DMS53 (cell line): ENCODE data around the gene CACNA2D1.

Experiments used
- DNase-seq: peaks from one replicate; lab custom pipeline; 2025; lab: John Stamatoyannopoulos, UW

Gene CACNA2D1

DNA sequence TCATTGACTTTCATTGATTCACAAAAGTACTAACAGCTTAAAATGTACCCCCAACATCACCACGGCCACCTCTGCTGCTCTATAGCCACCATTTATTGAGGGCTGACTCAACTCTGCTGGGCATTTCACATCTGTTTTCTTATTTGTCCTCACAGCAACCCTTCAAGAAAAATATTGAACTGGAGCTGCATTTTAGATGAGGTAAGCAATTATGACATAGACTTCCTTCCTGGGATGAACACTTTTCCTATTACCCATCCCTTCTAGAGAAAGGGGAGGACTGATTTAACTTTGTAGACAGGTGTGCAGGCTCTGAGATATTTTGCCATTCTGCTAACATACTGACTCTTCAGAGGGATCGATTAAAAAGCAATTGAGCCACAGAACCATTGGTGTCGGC, 217.4 kb downstream of the CACNA2D1 start:
- no peak for DNase-seq

DNA sequence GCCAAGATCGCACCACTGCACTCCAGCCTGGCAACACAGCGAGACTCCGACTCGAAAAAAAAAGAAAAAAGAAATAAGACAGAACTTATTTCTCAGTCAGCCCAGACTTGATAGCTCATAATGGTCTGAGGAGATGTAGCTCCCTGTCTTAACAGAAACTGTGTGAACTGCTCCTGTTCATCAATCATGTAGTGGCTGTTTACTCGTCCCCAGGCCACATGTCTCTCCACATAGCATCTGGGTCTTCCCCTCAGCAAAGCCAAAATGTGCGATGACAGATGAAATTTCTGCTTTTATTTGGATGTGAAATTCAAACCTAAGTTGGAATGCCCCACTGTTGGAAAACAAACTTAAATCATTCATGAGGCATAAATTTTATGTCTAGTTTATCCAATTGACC, 219.0 kb downstream of the CACNA2D1 start:
- DNase-seq = no peak

DNA sequence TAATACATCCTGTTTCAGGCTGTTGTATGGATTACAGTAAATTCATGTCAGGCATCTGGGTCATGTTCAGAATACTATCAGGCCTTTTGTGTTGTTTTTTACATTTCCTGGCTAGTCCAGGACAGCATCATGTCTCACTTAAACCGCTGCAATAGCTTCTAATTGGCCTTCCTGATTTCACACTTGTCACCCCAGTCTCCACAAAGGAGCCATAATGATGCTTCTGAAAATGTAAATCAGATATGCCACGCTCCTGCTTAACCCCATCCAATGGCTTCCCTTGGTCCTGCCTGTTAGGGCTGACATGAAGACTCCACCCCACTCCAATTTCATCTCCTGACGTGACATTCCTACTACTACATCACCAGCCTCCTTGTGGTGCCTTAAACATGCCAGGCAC, 220.0 kb downstream of the CACNA2D1 start:
- DNase-seq = no peak

DNA sequence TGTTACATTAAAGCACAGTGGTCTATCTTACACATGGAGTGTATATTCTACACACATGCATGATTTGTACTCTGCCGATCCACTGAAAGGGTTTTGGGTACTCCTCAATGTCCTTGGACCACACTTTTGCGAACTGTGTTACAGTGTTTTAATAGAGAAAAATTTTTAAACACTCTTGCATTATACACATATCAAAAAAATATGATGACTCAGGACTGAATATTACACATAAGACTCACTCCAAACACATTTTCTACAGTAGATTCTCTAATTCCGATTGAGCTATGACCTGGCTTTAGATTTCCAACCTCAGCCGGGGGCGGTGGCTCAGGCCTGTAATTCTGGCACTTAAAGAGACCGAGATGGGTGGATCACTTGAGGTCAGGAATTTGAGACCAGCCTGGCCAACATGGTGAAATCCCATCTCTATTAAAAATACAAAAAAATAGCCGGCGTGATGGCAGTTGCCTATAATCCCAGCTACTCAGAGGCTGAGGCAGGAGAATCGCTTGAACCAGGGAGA, 222.4 kb downstream of the CACNA2D1 start:
- DNase-seq = no peak

DNA sequence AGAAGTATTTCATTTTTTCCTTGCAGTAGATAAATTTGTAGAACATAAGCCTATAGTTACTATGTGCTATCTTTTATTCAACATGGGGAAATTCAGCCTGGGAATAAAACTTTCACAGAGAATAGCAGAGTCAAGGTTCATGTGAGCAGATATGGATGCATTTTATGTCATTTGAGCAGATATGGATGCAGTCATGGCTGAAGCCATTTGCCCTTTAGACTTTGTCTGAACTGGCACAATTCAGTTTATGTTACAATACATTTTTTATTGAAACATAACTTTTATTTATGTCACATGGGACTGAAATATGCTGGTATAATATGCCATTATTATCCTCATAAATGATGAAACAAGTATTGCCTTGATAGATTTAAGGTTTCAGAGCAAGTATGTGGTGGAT, 231.1 kb downstream of the CACNA2D1 start:
- DNase-seq = no peak

DNA sequence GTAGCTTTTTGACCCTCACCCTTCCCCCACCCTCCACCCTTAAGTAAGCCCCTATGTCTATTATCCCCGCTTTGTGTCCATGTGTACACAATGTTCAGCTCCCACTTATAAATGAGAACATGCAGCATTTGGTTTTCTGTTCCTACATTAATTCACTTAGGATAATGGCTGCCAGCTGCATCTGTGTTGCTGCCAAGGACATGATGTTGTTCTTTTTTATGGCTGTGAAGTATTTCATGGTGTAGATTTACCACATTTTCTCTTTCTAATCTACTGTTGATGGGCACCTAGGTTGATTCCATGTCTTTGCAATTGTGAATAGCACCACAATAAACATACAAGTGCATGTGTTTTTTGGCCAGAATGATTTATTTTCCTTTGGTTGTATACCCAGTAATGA, 232.2 kb downstream of the CACNA2D1 start:
- DNase-seq = no peak

DNA sequence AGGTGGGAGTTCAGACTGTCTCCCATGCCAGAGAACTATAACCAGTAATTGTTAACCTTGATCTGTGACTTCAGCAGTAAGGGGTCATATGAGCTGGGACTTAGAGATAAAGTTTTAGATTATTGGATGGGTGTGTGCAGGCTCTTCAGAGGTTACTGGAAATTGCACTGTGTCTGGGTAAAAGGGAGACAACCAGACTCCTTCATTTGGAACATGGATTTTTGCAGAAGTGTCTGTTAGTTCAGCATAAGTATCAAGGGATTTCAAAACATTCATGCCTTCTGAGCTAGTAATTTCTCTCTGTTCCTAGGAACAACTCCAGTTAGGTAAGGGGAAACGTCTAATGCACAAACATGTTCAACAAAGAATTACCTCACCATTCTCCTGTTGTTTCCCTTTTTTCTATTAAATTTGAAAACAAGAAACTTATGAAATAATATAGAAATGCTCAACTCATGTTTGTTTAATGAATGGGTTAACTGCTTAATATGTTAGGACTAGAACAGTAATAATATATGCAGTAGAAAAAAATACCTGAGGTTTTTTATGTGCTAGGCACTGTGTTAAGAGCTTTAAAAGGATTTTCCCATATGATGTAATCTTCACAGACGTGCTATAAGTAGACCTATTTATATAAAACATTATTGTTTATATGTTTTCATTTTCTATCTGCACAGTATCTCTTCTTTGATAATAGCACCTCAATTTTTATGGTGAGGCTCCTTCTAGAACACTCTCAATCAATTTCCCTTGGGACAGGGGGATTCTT, 233.0 kb downstream of the CACNA2D1 start:
- no peak for DNase-seq

DNA sequence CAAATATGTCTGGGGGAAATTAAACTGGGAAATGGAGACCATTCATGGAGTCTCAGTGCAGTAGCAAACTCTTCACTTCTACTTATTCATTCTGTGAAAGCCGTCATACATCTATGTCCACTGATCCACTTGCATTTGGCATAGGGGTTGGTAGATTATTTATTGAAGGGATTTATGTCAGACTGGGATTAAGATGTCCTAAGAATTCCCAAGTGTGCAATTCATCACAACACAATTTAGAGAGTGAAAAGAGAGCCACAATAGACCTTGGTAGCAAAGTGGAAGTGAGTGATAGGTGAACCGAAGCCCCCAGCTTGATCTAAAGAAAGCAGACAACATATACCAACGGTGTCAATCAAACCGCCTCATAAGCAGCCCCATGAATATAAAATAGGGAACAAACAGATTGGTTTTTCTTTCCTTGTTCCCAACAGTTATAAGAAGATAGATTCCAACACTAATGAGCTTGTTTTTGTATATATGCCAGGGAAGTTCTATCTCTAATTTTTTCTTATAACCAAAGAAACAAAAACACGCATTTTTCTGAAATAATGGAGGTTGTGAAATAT, 234.3 kb downstream of the CACNA2D1 start:
- no peak for DNase-seq

DNA sequence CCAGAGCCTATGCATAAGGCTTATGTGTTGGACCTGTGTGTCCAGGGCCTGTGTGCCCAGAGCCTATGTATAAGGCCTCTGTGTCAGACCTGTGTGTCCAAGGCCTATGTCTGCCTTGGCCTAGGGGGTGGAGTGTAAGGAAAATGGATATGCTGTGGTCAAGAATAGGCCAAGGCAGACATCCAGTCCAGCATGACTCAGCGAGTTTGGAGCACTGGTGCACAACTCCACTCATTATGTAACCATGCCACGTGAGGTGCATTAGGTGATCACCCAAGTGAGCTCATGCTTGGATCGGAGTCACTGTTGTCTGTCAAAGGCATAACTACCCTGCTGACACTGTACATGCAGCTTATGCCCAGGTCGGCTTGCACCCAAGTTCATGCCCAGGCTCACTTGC, 238.9 kb downstream of the CACNA2D1 start:
- peak; percentile 63 for DNase-seq

DNA sequence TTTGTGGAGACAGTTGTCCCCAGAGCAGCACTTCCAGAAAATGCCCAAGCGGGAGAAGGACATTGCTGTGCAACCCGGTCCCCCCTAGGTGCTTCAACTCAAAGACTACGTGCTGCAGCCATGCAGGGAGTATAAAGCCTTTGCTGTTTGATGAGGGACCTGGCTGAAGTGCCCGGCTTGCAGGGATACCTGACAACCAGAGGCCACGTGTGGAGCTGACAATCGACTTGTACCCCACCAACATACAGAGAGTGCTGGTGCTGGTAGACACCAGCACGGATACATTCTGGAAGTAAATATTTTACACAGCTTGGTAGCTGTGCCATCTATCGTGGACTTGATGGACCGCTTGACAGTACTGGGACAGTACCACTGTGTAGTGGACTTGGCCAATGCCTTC, 240.6 kb downstream of the CACNA2D1 start:
- no peak for DNase-seq

DNA sequence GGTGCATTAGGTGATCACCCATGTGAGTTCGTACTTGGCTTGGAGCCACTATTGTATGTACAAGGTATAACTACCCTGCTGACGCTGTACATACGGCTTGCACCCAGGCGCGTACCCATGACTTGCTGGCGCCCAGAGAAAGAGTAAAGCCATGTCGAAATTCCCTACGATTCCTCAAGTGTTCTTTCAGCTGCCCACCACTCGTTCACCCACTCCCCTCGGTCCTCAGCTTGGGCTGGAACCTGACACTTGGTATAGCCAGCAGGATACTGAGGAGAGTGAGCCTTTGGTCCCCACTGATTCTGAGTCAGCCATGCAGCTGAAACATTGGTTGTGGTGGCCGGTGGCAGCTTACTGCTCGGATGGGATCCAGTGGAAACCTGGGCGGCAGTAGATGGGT, 241.5 kb downstream of the CACNA2D1 start:
- no peak for DNase-seq

DNA sequence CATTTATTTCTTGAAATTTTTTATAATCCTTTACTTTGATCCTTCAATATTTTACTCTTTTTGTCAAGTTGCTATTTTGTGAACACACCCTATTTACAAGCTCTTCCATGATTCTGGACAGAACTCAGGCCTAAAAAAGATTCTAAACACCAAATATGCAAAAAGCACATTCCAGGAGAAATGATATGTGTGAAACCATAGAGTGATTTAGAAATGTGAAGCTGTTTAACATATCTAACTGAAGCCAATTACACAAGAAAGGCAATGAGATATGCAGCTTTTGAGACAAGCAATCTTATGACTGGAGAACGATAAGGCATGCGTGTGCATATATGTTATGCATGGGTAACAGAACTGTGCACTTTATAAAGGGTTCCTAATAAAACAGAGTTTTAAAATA, 243.0 kb downstream of the CACNA2D1 start:
- DNase-seq = no peak

DNA sequence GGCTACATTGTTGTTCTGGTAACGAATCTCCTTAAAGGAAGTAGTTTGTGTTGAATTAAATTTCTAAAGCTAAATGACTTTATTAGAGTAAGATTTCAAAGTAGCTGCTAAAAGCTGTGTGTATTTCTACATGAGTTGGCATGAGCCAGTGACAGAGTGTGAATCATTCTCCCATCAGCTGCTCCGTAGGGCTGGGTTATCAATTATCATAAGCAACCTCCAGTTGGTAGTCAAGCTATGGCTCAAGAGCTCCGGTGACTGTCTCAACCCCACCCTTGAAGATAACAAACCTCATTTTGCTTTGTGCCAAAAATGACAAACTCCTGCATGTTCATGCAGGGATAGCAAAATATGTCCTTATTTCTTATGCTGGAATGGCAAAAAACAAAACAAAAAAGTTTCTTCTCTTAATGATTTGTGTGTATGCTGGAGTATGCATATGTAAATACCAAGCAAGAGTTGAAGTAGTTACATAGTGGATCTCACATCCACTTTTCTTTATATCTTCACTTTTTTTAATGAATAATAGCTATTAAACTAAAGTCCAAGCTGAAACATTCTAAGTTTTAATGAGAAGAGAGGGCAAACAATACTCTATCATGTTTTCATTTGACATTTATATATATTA, 249.4 kb downstream of the CACNA2D1 start:
- DNase-seq = no peak

DNA sequence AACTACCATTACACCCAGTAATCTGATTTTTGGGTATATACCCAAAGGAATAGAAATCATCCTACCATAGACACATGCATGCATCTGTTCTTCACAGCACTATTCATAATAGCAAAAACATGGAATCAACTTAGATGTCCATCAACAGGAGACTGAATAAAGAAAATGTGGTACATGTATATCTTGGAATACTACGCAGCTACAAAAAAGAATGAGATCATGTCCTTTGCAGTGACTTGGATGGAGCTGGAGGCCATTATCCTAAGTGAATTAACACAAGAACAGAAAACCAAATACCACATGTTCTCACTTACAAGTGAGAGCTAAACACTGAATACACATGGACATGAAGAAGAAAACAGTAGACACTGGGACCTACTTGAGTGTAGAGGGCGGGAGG, 254.9 kb downstream of the CACNA2D1 start:
- DNase-seq = no peak

DNA sequence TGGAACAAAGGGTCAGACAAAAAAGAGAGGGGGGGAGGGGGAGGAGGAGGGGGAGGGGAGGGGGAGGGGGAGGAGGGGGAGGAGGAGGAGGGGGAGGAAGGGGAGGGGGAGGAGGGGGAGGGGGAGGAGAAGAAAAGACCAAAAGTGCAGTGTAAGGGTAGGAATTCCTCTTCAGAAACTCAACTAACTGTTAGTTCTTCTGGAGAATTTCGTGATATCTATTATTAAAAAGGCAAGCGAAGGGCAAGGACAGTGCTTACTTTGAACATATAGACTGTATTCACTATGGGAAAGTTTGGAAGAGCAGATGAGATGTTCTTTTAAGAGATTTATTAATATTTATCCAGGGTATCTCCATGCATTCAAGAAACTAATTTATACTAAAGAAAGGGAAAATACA, 258.1 kb downstream of the CACNA2D1 start:
- no peak for DNase-seq

DNA sequence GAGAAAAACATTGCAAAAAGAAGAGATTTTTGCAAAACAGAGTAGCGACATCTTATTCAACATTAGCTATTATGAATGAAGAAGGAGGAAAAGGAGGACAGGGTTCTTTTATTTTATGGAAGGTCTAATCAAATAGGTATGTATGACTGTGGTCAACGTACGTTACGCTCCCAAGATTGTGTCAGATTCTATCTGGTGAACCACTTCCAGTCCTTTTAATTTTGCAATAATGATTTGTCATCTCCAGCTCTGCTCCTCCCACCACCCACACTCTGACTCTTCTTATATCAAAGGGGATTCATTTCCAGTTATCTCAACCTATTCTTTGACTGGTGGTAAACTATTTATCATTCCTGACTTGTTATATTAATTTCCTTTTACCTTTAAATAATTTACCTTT, 259.9 kb downstream of the CACNA2D1 start:
- DNase-seq = no peak

DNA sequence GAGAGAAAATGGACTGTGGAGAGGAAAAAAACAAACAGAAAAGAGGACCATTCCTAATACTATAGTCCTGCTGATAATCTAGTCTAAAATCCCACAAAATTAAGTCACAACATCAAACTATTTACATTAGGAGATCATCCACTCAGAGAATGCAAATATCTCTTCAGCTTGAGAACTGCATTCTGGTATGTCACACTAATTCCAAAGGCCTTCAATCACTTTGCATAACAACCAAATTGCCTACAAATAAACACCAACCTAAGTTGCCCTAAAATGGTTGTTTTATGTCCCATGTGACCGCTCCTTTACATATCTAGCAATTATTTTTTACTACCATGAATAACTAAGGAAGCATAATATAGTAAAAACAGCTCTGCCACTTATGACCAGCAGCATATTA, 264.3 kb downstream of the CACNA2D1 start:
- DNase-seq = no peak

DNA sequence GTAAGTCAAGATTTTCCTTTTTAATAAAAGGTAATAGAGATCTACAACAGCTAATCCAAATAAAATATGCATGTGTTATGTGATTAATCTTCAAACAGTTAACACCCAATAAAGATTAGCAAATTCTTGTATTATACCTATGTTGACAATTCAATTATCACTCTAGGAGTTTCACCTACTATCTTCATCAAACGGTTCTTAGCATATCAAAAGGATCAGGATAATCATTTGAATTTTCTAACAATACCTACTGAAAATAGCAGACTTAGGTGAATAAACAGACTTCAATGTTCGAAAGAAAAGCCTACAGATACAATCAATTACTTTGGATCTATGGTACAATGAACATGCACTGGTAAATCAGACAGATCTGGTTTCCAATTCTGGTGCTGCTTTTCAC, 268.3 kb downstream of the CACNA2D1 start:
- DNase-seq = no peak

DNA sequence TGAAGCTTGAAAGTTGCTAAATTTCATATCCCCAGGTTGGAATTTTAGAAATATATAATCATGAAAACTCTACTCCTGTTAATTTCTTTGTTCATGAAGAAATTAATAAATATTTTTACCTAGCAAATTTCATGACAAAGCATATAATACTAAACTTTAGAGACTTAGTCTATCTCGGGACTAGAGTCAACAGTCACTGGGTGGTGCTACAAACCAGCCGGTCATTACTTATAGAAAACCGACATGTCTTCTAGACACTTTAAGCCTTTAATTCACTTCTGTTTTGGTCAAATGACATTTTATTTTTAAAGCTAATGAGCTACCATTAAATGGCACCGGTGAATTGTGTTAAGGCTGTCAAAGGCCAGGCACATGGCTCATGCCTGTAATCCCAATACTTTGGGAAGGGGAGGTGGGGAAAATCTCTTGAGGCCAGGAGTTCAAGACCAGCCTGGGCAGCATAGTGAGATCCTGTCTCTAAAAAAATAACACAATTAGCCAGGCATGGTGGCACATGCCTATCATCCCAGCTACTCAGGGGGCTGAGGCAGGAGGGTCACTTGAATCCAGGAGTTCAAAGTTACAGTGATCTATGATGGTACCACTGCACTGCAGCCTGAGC, 270.1 kb downstream of the CACNA2D1 start:
- no peak for DNase-seq

DNA sequence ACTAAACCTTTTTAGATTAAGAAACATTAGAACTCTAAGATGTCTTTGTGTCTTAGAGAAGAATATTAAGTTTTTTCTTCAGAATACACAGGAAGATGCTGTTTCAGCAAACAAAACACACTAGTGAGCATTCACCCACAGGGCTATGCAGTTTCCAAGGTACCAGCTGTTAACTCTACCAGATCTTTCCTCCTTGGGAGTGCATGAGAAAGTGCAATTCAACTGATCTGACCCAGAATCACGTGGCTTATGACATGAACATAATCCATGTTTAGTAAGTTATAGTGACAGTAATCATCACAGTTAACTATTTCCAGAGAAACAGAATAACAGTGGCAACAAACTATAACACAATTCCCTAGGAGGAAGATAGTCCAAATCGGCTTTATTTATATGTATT, 270.7 kb downstream of the CACNA2D1 start:
- DNase-seq = no peak

DNA sequence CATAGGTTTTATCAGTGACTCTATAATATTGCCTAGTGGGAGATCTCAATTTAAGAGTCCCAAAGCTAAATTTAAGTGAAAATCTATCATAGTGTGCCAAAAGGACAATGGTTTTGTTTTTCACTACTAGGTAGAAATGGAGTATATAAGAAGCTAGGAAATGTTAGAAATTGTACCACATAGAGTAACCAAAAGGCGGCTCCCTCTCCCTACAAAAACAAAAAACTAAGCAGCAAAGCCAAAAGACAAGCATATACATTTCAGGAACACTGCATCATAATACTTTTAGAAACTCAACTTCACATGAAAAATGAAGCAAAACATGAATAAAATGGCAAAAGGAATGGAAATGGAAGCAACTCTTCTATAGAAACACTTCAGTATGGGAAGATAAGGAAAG, 271.6 kb downstream of the CACNA2D1 start:
- peak; percentile 24 for DNase-seq

DNA sequence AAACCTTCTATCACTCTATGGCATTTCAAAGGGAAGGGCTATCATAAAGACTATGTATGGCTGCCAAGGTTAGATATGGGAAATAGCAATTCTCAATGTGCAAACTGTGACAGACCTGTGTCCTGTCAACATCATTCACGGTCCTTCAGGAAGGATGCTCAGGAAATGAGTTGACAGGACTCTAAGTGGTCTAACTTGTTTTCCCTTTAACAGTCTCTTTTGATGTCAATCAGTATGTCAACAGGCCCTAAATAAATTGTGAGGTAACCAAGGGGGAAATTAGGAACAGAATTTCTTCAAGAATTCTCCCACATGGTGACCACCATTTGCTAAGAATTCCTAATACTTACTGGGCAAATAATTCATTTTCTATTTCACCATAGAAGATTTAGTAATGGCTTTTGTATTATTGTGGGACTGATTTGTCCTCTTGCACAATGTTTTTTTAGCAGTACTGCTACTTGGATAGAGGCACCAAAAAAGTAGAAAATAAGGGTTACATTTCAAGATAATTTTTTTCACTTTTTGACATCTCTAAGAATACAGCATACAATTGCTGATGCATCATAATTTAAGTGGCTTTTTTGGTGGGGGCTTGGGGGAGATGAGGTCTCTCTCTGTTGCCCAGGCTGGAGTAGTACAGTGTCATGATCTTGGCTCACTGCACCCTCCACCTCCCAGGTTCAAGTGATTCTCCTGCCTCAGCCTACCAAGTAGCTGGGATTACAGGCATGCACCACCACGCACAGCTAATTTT, 275.8 kb downstream of the CACNA2D1 start:
- DNase-seq = peak; percentile 96
